ENCODE results near the gene MAB21L2.

Gene MAB21L2

DNA sequence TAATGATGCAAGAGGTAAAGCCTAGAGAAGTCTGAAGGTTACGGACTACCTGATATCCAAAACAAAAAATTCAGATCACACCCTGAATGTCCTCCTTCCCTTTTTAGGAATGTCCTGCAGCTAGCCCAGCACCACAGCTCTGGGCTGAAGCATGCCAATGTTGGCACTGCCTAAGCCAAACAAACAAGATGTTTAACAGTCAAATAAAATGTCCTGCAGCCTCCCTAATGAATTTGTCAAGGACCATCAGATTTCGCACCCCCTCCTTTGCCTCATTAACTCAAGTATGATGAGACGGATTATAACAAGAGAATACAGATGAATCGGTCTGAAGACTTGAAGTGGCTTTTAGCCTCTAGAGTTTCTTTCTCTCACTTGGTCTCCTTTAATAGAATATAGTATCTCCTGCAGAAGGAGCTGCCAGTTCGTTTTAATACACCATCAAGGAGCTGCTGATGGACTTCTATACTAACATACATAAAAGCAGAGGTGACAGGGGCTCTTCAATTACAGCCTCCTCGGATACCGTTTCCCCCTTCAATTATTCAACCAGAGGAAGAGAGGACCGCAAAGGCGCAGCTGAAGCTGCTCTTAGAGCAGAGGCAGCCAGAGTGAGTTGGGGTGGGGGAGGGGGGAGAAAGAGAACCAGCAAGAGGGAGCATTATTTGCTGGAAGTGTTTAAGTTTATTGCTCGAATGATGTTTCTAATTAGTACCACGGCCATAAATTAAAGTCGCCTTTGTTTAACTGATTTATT, 3.0 kb upstream of the MAB21L2 start:
- peak; percentile 45 for DNase-seq

DNA sequence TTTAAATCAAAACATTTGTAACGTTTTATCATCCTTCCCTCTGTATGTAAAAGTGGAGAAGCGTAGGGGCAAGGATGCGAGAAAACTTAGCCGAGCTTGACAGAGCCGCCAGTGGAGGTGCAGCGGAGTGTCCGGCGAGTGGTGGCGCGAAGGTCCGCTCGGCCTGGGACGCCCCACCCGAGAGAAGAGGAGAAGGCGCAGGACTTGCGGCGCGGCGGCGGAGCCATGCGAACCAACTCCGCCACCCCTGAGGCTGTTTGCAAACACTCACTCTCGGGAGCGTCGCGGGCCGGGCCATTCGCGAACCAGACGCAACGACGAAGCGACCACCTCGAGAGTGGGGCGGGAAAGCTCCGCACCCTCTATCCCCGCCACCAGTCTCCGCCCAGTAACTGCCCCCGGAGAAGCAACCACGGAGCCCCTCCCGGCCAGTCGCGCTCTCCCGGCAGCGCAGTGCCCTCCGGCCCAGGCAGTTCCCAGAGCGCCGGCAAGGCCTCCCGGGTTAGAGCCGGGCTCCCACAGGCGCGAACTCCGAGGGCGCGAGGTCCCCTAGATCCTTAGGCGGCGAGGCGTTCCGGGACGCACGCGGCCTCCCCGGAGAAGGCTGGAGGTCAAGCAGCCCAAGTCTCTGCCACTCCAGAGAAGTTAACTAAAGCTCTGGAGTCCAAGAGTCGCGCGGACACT, 2.3 kb upstream of the MAB21L2 start:
- DNase-seq: peak; percentile 26

DNA sequence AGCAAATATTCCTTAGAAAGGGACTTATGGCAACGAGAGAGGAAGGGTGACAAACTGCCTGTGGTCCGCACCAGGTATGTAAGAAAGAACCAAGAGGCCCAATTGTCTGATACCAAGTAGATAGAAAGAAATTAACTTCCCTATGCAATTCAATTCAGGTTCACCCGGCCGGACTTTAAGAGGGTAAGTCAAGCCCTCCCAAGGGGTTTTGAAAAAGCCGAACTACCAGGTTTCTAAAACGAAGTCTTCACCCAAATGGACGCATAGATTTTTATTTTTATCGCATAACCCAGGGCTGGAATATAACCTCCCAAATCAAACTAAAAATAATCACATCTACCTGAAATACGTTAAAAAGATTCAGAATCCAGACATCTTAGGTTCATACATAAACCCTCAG, 1.6 kb upstream of the MAB21L2 start:
- DNase-seq: no peak

DNA sequence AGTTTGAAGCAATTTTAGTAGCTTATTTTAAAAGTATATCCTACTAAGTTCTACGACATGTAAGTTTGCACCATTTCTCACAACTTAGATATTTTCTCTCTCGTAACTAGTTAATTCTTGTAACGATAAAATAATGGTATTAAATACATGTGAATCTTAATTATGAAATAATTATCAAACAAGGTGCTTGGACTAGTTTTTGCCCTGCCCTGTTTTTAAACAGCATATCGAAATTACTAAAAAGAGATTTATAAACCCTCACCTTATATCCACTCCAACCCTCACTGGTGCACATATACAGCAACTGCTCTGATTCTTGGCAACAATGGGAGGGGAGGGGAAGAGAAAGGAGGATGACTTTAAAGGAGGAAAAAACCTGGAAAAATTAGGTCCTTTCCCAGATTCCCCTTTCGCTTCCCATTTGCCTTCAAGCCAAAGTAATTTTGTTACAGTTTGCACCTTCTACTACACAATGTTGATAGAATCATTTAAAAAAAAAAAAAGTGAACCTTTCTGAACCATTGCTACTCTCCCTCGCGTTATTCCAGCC, 820 bp upstream of the MAB21L2 start:
- no peak for DNase-seq

GRCh38 chr4:150581641-150582051, 305 bp upstream of the MAB21L2 start:
- DNase-seq: peak; percentile 72

GRCh38 chr4:150582873-150583286, 929 bp downstream of the MAB21L2 start:
- DNase-seq: peak; percentile 29

DNA sequence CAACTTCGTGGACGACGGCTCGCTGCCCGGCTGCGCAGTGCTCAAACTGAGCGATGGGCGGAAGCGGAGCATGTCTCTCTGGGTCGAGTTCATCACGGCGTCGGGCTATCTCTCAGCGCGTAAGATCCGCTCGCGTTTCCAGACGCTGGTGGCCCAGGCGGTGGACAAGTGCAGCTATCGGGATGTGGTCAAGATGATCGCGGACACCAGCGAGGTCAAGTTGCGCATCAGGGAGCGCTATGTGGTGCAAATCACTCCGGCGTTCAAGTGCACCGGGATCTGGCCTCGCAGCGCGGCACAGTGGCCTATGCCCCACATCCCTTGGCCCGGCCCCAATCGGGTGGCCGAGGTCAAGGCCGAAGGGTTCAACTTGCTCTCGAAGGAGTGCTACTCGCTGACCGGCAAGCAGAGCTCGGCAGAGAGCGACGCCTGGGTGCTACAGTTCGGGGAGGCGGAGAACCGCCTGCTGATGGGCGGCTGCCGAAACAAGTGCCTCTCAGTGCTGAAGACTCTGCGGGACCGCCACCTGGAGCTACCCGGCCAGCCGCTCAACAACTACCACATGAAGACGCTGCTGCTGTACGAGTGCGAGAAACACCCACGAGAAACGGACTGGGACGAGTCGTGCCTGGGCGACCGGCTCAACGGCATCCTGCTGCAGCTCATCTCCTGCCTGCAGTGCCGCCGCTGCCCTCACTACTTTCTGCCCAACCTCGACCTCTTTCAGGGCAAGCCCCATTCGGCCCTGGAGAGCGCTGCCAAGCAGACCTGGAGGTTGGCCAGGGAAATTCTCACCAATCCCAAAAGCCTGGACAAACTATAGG, 1.5 kb downstream of the MAB21L2 start:
- peak; percentile 27 for DNase-seq

- DNase-seq: no peak
Observed at GRCh38 chr4:150584111-150584915, 2.4 kb downstream of the MAB21L2 start.

- no peak for DNase-seq
Observed at GRCh38 chr4:150585611-150586010, 3.7 kb downstream of the MAB21L2 start.

GRCh38 chr4:150586162-150586810, 4.3 kb downstream of the MAB21L2 start:
- DNase-seq: no peak

DNA sequence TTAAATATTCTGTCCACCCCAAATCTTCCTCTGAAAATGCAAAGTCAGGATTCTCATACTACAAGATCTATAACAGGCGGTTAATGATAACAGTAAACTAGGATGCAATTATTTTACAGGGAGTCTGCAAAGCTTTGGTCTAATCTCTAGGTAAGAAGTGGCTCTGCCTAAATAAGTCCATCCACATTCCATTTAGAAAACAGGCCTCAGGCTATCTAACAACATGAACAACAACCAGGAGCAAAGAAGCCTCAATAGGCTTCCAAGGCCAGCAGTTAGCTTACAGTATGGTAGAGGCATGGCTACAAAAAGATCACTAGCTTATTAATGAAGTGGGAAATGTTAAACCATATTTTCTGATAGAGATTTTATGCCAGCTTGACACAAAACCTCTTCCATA, 6.4 kb downstream of the MAB21L2 start:
- DNase-seq: no peak

GRCh38 chr4:150589157-150589556, 7.2 kb downstream of the MAB21L2 start:
- no peak for DNase-seq

GRCh38 chr4:150590631-150591030, 8.7 kb downstream of the MAB21L2 start:
- no peak for DNase-seq

DNA sequence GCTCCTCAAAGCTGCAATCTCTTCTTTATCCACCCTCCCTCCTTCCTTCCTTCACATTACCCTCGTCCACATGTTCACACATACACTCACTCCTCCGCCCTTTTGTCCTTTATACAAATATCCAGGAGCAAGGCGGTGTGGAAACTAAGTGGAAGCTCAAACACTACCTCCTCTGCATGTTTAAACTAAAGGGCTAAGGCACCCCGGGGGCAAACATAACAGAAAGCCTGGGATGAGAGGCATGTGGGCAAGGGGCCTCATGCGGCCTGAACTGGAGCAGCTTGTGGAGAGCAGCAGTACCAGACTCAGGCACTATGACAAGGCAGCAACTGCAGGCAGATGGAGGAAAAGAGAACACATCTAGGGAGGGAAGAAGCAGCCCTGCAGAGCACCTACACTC, 9.5 kb downstream of the MAB21L2 start:
- DNase-seq: no peak

GRCh38 chr4:150591904-150592303, 10.0 kb downstream of the MAB21L2 start:
- DNase-seq: no peak

DNA sequence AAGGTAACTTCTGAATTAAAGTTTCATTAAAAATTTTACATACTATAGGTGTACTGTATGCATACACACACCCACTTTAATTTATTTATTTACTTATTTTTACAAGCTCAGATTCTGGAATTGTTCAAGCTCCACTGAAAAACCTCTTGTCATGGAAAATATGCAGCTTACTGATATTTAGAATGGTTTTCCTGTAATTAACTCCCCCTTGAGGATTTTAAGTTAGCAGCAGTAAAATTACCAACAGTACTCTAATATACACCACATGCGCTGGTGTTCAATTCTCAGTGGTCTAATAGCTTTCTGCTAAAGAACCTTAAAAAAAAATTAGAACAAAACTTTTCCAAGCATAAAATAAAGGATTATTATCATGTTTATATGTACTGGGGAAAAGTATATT, 12.0 kb downstream of the MAB21L2 start:
- peak; percentile 28 for DNase-seq

DNA sequence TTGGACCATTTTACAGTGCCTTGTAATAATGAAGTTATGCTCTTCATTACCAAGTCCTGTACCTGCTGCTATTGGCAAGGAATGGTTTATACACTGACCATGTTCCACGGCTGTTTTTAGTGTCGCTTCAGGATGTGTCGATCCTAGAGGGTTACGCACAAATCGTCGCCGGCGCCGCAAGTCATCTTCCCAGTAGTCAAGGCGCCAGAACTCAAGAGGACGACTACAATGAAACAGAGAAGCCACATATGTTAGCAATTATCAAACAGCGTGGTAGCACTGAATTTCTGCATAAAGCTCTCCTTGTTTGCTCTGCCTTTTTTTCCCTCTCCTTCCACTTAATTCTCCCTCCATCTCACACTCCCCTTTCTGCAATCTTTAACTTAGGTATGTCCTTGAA, 17.0 kb downstream of the MAB21L2 start:
- peak; percentile 52 for DNase-seq

DNA sequence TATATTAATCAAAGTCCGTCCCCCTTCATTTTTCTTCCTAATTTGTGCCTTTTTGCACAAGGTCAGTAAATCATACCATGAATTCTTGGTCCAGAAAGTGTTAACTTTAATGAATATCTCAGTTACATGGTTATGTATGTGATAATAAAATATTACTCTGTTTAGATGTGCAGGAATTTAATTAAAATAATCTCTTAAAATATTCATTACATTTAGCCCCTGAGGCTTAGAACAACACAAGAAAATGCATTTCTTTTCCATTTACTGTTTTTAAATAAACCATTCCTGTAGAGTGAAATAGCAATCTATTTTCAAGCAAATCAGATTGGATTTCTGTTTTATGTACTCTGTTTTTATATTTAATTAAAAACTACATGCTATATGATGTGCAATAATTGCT, 17.6 kb downstream of the MAB21L2 start:
- no peak for DNase-seq

DNA sequence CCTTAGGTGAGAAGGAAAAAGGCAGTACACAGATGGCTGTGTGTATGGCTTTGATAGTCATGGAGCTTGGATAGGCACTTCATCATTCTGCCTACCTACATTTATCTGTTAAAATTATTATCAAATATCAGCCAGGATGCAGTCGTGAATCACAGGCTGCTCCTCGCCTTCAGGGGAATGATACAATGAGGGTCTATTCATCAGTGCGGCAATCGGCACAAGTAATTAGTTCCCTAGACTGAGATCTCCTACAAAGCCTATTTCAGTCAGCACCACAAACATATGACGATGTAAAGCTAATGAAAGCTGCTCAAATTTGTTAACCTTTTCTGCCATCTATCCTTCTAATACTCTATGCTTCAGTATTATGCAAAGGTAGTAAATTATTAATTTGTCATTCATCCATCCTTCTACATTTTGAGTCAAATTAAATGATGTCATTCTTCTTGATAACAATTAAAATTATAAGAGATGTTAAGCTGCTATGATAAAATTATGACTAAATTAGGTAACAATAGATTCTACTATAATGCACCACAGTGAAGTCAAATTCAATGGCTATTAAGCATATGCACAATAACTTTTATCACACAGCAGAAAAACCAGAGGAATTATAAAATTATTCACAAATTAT, 19.0 kb downstream of the MAB21L2 start:
- no peak for DNase-seq

GRCh38 chr4:150609131-150609530, 27.2 kb downstream of the MAB21L2 start:
- no peak for DNase-seq

- peak; percentile 17 for DNase-seq
Observed at GRCh38 chr4:150619042-150619441, 37.1 kb downstream of the MAB21L2 start.
